OCI-LY3 (cell line): Measurements from ENCODE around the gene THOC6.

Experiments used
- EZH2phosphoT487 ChIP-seq: fragments of 200-600 bp; shearing (Covaris generic); IDR thresholded peaks from 2 replicates; pipeline ENCODE4 v1.6.1; 2018; ENCODE audit warnings: antibody characterized with exemption, mixed run types, low read depth
- TF ChIP-seq, protein P1 (sequence below): fragments of 200-600, 300-600 bp; sonication (generic); IDR thresholded peaks from 2 replicates; pipeline ENCODE4 v1.5.1; 2014; ENCODE audit warnings: antibody characterized with exemption, low read length, low read depth

DNA sequence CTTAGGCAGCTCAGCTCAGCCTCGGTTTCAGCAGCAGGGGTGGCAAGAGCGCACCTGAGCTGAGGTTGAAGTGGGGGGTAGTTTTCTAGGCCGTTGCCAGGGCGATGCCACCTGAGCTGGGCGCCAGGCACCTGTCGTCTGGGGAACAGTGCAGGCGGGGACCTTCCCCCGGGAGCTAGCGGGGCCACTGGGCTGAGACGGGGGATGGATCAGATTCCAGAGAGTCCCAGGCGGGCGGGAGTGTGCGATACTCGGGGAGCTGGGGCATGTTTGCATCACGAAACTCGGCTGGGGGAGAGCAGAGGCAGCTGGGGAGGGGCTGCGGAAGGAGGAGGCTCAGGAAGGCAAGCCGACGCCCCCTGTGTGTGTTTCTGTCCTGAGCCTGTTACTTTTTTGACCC lies 11.6 kb upstream of the THOC6 start:
- no peak for TF ChIP-seq EZH2phosphoT487
- TF ChIP-seq, protein P1, sequence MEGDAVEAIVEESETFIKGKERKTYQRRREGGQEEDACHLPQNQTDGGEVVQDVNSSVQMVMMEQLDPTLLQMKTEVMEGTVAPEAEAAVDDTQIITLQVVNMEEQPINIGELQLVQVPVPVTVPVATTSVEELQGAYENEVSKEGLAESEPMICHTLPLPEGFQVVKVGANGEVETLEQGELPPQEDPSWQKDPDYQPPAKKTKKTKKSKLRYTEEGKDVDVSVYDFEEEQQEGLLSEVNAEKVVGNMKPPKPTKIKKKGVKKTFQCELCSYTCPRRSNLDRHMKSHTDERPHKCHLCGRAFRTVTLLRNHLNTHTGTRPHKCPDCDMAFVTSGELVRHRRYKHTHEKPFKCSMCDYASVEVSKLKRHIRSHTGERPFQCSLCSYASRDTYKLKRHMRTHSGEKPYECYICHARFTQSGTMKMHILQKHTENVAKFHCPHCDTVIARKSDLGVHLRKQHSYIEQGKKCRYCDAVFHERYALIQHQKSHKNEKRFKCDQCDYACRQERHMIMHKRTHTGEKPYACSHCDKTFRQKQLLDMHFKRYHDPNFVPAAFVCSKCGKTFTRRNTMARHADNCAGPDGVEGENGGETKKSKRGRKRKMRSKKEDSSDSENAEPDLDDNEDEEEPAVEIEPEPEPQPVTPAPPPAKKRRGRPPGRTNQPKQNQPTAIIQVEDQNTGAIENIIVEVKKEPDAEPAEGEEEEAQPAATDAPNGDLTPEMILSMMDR = no peak
